HG02642 (cell line): ENCODE measurements around the gene MED13L.
"Not testable (repeated sequence)": the region's sequence is repeated elsewhere in the genome, so short reads cannot be mapped to it uniquely, and the experiment has no call there.

ENCODE experiments used
- ATAC-seq: cut with Tn5 transposase; IDR thresholded peaks from one replicate; pipeline ENCODE4 v1.9.1; 2021; ENCODE audit warnings: mild to moderate bottlenecking; ENCODE audit not compliant: unreplicated experiment, poor library complexity

Gene MED13L

GRCh38 chr12:116304621-116305020 is 27.1 kb upstream of the MED13L start:
- no peak for ATAC-seq

GRCh38 chr12:116303929-116304328 is 26.4 kb upstream of the MED13L start:
- no peak for ATAC-seq

- no peak for ATAC-seq
Observed at GRCh38 chr12:116303066-116303465, 25.6 kb upstream of the MED13L start.

GRCh38 chr12:116302166-116303058 is 24.9 kb upstream of the MED13L start:
- ATAC-seq = no peak

GRCh38 chr12:116301621-116302020 is 24.1 kb upstream of the MED13L start:
- ATAC-seq = no peak

GRCh38 chr12:116299665-116300328 is 22.3 kb upstream of the MED13L start:
- no peak for ATAC-seq

GRCh38 chr12:116299064-116299463 is 21.6 kb upstream of the MED13L start:
- ATAC-seq = no peak

GRCh38 chr12:116298578-116298977 is 21.1 kb upstream of the MED13L start:
- ATAC-seq = no peak

GRCh38 chr12:116297224-116297834 is 19.8 kb upstream of the MED13L start:
- no peak for ATAC-seq

- no peak for ATAC-seq
Observed at GRCh38 chr12:116295327-116296263, 18.1 kb upstream of the MED13L start.

- no peak for ATAC-seq
Observed at GRCh38 chr12:116294454-116295165, 17.1 kb upstream of the MED13L start.

- no peak for ATAC-seq
Observed at GRCh38 chr12:116293687-116294453, 16.4 kb upstream of the MED13L start.

- ATAC-seq = no peak
Observed at GRCh38 chr12:116291218-116291617, 13.7 kb upstream of the MED13L start.

GRCh38 chr12:116288735-116289134 is 11.2 kb upstream of the MED13L start:
- ATAC-seq = no peak

GRCh38 chr12:116287842-116288301 is 10.4 kb upstream of the MED13L start:
- ATAC-seq = no peak

GRCh38 chr12:116284396-116284795 is 6.9 kb upstream of the MED13L start:
- ATAC-seq = no peak

- ATAC-seq = not testable (repeated sequence)
Observed at GRCh38 chr12:116283881-116284280, 6.4 kb upstream of the MED13L start.

GRCh38 chr12:116282371-116283286 is 5.1 kb upstream of the MED13L start:
- ATAC-seq = no peak
